GM10266 (cell line): ENCODE measurements around the gene LYPD8.
"Not testable (repeated sequence)": the region's sequence is repeated elsewhere in the genome, so short reads cannot be mapped to it uniquely, and the experiment has no call there.

Source experiments
- DNase-seq: peaks from one replicate; pipeline ENCODE4 v3.0.0; 2012; ENCODE audit errors: extremely low spot score
- TF ChIP-seq, protein P1 (sequence below): IDR thresholded peaks from 2 replicates; pipeline ENCODE4 v1.5.1; 2012; ENCODE audit warnings: mild to moderate bottlenecking, low read depth; ENCODE audit not compliant: control insufficient read depth, insufficient read depth; ENCODE audit errors: missing control alignments

Gene LYPD8, protein sequence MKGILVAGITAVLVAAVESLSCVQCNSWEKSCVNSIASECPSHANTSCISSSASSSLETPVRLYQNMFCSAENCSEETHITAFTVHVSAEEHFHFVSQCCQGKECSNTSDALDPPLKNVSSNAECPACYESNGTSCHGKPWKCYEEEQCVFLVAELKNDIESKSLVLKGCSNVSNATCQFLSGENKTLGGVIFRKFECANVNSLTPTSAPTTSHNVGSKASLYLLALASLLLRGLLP

DNA sequence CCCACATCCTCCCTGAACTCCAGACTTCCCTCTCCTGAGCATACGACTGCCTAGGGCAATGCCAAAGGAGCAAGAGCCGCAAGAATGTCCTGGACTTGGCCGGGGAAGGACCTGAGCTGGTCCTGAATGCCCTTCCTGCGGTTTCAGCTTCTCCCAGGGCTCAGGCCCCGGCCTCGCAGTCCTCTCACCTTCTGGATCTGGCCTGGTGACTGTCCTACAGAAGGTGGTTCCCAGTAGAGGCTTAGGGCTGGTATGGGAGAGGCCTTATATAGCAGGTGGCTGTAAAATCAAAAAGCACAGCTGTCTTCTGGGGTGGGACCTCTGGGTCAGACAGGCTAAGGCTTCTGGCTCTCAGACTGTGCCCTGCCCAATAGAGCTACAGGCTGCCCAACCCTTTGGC is at the start of gene LYPD8:
Gene LYPD8 (minus strand): TSS at position 243 of the 400 bp plus-strand sequence. CDS start 4,678 bp downstream, outside the sequence.
- TF ChIP-seq, protein P1, sequence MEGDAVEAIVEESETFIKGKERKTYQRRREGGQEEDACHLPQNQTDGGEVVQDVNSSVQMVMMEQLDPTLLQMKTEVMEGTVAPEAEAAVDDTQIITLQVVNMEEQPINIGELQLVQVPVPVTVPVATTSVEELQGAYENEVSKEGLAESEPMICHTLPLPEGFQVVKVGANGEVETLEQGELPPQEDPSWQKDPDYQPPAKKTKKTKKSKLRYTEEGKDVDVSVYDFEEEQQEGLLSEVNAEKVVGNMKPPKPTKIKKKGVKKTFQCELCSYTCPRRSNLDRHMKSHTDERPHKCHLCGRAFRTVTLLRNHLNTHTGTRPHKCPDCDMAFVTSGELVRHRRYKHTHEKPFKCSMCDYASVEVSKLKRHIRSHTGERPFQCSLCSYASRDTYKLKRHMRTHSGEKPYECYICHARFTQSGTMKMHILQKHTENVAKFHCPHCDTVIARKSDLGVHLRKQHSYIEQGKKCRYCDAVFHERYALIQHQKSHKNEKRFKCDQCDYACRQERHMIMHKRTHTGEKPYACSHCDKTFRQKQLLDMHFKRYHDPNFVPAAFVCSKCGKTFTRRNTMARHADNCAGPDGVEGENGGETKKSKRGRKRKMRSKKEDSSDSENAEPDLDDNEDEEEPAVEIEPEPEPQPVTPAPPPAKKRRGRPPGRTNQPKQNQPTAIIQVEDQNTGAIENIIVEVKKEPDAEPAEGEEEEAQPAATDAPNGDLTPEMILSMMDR = no peak
- DNase-seq = no peak

DNA sequence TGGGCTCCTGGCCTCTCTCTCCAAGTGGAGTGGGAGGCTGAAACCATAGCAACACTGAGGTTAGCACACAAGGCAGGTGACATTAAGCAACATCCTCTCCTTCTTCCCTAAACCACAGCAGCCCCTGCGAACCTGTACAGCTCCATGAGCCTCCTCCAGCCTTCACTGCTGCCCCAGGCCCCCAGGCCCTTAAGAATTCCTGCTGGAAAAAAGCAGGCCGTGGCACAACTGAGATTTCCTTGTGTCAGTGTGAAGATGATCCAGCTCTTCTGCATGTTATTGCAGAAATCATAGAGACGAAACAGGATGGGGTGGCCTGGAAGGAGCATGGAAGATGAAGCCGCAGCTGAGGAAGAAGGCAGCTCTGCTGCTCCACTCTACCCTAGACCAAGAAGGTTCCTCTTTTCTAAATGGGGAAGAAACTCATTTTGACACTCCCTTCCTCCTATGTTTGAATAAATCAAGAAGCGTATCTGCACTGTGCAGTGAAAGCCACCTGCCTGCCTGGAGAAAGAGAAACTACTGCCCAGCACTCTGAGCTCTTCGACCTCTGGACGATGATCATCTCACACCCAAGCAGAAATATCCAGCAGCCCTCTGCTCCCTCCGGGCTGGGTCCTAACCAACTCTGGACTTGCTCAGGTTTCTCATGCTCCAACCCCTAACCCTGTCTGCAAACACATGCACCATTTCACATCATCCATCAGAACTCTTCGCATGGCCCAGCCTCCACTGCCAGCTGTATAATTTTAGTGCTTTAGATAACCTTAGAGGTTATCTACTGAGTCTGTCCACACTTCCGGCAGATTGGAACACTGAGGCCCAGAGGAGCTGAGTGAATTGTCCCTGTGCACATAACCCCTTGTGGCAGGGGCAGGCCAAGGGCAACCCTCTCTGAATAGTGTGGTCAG is 49.5 kb upstream of the LYPD8 start:
- DNase-seq = peak; percentile 70
- TF ChIP-seq, protein P1 = no peak

DNA sequence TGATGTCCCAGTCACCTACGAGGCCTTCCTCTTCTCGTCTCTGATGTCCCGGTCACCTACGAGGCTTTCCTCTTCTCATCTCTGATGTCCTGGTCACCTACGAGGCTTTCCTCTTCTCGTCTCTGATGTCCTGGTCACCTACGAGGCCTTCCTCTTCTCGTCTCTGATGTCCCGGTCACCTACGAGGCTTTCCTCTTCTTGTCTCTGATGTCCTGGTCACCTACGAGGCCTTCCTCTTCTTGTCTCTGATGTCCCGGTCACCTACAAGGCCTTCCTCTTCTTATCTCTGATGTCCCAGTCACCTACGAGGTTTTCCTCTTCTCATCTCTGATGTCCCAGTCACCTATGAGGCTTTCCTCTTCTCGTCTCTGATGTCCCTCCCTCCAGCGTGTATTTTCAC is 47.9 kb upstream of the LYPD8 start:
- not testable (repeated sequence) for DNase-seq

GRCh38 chr1:248802454-248802853 is 46.9 kb upstream of the LYPD8 start:
- TF ChIP-seq, protein P1 = no peak
- DNase-seq = no peak

GRCh38 chr1:248800459-248800858 is 44.9 kb upstream of the LYPD8 start:
- DNase-seq = no peak
- TF ChIP-seq, protein P1 = no peak

- TF ChIP-seq, protein P1 = no peak
- DNase-seq = no peak
Measured at GRCh38 chr1:248798791-248799190, 43.2 kb upstream of the LYPD8 start.

GRCh38 chr1:248794663-248795062 is 39.1 kb upstream of the LYPD8 start:
- DNase-seq = not testable (repeated sequence)

GRCh38 chr1:248793592-248793991 is 38.0 kb upstream of the LYPD8 start:
- TF ChIP-seq, protein P1 = no peak
- no peak for DNase-seq
